ENCODE measurements around the gene SNX13.

SNX13 gene

DNA sequence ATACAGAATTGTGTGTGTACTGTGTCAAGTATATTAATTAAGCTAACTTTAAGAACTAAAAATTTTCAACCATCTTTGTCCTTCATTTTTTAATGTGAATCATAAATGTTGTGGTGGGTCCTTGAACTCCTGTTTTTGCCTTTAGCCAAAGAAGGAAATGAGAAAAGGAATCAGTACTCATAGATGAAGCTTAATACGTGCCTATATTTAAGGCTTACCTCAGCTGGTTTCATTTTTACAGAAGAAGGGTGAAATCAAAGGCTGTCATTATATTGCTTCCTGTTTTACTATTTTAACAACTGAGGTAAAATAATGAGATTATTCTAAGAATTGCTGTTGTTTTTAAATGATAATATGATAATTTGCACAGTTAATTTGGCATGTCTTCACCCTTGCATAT, 6.3 kb upstream of the SNX13 start:
- DNase-seq = no peak

DNA sequence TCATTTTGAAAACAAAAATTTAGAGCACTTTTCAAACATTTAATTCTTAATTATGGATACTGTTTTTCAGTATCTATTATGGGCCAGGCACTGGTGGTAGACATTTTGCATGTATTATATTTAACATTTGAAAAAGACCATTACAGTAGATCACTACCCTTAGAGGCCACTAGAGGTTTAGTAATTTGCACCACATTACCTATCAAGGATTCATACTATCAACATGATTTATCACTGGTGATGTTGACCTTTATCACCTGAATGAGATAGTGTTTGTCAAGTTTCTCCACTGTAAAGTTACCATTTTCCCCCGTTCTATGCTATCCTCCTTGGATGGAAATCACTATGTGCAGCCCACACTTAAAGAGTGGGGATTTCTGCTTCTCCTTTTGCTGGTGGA, 4.4 kb upstream of the SNX13 start:
- DNase-seq = no peak

DNA sequence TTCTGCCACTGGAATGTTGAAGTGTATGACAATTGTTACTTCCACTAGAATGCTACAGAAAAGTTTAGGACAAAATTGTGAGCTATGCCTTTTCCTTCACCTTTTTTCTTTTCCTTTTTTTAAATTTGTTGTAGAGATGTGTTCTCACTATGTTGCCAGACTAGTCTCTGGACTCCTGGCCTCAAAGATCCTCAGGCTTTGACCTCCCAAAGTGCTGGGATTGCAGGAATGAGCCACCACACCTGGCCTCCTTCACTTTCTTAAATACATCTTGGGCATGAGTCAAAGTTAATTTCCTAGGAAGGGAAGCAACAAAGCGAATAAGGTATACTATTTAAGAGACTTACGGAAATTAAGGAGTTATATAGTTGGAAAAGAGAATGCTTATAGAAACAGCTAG, 2.7 kb upstream of the SNX13 start:
- DNase-seq = no peak

DNA sequence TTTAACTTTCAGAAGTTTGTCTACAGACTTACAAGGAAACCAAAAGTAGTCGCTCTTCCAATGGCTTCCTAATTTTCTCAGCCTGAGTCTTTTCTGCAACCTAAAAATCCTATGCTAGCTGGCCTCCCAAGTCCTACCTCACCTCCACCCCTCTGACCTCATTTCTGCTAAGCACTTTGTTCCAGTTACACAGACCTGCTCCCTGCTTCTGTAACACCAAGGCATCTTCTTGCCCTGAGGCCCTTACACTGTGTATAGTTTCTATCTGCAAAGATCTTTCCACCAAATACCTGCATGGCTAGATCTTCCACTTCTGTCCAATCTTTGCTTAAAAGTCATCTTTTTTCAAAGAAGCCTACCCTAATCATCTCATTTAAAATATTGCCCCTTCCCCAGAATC, 1.9 kb upstream of the SNX13 start:
- no peak for DNase-seq

DNA sequence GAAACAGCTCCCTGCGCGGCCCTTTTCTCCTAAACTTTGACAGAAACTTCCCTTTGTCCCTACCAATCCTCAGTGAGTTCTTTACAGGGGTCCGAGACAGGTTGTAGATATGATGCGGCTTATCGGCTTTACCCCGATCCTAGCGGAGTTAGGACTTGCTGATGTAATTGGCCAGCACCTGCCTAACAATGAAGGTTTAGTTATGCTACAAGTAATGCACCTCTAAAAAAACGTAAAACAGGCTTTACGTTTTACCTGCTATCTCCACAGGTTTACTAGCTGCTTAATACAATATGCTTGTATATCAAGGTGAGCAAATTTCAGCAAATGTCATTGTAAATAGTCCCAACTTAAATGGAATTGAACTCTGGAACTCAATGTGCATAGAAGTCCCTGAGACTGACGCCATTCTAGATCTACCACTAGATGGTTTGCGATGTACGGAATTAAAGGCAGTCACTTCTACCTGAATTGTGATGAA, 697 bp upstream of the SNX13 start:
- DNase-seq = peak; percentile 33 to 52

DNA sequence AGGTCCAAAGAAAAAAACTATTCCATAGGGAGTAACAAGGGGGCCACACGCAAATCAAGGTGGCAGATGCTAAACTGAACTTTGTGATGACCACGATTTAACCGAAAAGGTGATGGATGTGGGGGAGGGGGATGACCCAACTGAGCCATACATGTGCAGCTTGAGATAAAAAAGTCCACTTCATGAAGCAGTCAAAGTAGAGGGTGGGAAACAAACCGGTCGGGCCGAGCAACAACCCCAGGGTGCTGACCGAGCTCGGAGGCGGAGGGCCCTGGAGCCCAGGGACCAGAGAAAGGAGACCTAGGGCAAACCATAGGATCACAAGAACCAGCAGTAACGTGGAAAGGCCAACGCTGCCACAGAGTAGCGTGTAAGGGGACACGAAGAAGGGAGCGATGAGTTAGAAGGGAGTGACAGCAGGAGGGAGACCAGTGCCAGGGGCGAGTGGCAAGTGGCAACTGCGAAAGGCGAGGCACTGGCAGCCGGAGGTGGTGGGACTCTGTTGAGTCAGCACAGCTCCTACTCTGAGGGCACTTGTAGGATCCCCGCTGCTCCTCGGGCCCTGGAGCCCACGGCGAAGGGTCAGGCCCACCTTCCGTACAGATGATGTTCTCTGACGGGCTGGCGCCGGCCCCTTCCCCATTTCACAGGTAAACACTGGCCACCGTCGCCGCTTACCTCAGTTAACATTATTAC, 540 bp downstream of the SNX13 start:
- peak; percentile 57 to 69 for DNase-seq

DNA sequence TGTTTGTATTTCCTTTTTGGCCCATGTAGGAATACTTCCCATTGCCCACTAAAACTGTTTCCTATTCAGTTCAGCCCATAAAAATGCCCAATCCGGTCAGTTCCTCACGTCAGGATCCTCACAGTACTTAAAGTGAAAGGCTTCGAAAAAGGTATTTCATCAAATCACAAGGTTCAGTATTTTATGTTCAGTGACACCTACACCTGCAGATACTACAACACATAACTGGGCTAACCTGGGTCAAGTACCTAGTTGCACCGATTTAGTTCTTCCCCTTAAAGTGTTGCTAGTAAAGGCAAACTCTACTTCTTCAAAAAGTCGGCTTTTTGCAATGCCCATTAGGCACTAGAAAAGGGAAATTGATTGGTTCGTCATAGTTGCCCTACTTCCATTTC, 1.1 kb downstream of the SNX13 start:
- DNase-seq = peak; percentile 50

DNA sequence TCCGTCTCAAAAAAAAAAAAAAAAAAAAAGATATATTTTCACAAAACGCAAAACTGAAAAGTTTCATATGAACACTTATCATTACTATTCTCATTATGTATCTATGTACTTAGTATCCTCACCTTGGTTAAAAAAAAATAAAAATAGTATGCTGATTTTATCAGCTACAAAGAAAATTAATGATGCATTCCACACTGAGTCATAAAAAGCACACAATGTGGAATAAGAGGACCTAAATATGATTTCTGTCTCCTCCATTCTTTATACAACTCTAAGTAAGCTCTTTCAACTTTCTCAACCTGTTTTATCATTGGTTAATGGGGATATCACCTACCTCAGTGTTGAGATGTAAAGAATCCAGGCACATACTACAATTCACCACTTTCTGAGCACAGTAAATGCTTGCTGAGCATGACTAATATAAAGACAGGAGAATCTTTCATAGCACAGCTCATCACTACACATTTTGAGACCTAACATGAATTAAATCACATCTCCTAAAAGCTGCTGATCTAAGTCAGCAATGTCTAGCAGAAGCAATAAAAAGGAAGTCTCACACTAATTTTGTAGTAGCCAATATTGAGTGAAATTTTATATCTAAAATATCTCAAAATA, 2.7 kb downstream of the SNX13 start:
- no peak for DNase-seq

DNA sequence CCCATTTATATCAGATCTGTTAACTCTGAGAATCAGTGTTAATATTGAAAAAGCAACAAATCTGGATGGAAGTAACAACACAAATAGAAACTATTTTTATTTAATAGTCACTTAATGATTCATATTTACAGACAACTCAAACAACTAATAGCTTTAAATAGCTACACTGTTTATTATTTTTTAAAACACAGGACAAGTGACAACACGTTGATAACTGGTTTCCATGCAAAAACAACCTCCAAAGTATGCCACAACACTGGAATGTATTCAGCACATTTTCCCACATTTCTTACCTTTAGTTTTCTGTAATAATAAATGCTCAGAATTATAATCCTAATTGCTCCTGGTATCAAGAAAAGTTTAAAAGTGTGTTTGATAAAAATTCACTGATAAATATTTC, 4.0 kb downstream of the SNX13 start:
- DNase-seq = no peak

DNA sequence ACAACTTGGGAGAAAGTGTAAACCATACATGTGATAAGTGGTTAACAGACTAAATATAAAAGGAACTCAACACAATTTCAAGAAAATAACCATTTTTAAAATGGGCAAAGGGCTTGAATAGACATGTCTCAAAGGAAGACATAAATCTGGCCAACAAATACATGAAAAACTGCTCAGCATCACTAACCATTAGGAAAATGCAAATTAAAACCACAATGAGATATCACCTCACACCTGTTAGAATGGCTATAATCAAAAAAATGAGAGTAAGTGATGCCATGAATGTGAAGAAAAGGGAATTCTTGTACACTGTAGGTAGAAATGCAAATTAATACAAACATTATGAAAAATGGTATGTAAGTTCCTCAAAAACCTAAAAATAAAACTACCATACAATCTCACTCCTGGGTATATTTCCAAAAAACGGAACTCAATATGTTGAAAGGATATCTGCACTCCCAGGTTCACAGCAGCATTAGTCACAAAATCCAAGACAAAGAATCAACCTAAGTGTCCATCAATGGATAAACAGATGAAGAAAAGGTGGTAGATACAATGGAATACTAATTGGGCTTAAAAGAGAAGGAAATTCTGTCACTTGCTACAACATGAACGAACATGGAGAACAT, 5.6 kb downstream of the SNX13 start:
- DNase-seq = no peak

DNA sequence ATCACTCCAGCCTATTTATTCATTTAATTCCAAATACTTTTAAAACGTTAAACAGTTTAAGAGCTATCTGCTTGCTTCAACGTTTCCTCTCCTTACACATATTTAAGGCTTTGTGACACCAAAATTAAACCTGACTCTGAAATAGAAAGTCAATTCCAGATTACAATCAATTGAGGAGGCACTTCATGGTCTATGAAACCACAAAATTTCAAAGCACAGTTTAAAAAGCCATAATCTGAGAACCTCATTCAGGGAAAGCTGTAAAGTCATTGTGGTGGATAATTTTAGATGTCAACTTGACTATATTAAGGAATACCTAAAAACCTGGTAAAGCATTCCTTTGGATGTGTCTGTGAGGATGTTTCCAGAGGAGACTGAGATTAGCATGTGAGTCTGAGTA, 6.2 kb downstream of the SNX13 start:
- no peak for DNase-seq

DNA sequence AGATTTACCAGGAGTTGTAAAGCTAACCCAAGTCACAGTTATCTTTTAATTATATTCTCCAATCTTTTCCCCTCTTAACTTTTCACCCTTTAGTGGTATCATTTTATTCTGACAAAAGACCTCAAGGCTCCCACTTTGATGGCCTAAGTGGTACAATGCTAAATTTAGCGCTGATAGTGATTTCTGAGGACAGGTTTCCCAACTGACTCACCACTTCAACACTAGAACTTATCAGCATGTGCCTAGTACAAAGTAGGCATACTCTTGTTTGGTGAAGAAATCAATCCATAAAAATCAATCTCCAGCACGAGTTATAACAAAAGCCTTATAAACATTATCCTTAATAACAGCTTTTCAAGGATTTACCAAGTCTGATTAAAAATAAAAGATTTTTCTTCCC, 7.5 kb downstream of the SNX13 start:
- DNase-seq = no peak

DNA sequence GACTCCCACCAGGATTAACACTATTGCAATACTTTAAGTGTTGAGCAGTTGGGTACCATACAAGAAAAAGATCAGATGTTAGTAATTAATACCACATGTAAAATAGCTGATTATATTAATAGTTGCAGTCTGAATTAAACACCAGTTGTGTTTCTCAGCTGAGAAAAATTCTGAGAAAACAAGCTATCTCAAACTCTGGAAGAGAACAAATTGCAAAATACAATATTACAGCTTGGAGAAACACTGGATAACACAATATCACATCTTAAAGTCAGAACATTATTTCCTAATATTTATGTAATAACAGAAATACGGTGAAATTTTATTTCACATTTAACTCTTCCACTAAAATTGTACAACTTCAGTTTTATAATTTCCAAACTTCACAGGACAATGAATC, 9.2 kb downstream of the SNX13 start:
- no peak for DNase-seq

DNA sequence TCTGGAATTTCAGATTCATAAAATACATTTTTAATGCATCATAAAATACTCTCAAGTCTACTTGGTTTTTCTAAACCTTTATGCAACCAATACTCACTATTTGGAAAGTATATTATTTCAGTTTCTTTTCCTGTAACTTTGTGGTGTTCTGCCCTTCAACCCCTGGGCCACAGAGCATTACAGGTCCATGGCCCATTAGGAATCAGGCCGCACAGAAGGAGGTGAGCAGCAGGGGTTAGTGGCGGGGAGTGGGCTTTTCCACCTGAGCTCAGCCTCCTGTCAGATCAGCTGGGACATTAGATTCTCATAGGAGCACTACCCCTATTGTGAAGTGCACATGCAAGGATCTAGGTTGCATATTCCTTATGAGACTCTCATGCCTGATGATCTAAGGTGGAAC, 9.7 kb downstream of the SNX13 start:
- DNase-seq = no peak

DNA sequence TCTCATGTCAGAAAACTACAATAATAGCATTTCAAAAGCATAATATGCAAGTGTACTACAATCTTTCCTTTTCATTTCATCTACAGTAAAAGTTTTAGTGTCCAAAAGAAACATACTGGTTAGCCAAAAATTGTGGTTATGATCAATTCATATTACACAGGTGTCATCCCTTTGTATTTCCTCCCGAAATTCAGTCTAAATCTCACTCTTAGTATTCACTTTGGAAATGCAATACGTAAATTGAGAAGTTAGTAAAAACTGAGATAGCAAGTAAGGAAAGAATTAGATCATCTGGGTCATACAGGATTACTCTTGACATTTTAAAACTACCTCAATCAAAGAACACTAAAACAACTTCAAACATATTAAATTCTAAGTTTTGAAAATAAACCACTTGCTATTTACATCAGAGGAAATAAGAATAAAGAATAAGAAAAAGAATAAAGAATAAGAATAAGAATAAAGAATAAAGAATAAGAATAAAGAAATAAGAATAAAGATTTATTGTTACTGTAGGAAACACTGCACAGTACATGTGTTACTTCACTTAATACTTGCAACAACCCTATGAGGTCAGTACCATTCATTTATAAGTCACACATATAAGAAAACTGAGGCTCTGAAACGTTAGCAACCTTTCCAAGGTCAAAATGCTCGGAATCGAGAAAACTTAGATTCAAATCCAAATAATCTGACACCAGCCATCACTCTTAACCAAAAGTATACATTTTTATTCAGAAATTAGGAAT, 10.5 kb downstream of the SNX13 start:
- DNase-seq = no peak

DNA sequence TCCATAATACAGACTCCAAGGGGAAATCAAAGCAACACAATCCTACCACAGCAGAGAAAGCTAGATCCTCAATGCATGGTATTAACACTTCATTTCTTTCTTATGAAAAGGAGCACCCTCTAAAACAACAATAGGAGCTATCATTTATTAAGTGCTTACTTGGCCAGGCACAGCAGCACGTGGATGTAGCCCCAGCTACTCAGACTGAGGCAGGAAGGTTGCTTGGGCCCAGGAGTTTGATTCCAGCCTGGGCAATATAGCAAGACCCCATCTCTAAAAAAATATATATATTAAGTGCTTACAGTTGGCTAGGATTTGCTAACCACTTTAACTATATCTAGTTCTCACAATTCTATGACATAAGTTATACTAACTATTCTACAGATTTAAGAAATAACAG, 12.2 kb downstream of the SNX13 start:
- DNase-seq = no peak

DNA sequence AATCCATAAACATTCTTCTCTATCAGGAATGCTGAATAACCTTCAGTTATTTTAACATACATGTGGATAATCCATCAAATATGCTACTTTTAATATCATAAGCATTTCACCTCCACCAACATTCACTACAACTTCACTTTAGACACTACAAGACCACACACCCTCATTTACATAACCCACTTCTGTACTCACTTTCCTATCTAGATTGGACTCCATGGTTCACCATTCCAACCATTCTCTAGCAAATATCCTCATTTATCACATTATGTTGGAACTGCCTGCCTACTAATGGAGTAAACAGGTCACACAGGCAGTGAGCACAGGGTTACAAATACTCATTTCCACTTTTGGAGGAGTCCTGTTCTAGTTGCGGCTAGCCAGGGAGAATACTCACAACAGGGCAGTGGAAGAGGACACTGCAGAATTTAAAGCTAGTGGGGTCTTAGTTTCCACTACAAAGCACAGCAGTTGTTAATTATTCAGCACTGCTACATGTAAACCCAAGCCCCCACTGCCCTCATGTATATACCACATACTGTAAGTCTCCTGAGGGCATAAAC, 18.4 kb downstream of the SNX13 start:
- DNase-seq = no peak

DNA sequence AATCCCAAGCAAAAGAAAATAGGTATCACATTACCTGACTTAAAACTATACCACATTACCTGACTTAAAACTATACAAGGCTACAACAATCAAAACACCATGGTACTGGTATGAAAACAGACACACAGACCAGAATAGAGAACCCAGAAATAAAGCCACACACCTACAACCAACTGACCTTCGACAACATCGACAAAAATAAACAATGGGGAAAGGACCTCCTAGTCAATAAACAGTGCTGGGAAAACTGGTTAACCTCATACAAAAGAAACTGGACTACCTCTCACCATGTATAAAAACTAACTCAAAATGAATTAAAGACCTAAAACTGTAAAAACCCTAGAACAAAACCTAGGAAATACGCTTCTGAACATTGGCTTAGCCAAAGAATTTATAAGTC, 22.5 kb downstream of the SNX13 start:
- DNase-seq = no peak

DNA sequence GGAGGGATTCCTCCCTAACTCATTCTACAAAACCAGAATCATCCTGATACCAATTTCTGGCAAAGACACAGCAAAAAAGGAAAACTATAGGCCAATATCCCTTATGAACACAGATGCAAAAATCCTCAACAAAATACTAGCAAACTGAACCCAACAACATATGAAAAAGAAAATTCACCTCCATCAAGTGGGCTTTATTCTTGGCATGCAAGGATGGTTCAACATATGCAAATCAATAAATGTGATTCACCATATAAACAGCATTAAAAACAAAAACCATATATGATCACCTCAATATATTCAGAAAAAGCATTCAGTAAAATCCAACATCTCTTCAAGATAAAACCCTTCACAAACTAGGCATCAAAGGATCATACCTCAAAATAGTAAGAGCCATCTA, 23.5 kb downstream of the SNX13 start:
- DNase-seq = no peak

DNA sequence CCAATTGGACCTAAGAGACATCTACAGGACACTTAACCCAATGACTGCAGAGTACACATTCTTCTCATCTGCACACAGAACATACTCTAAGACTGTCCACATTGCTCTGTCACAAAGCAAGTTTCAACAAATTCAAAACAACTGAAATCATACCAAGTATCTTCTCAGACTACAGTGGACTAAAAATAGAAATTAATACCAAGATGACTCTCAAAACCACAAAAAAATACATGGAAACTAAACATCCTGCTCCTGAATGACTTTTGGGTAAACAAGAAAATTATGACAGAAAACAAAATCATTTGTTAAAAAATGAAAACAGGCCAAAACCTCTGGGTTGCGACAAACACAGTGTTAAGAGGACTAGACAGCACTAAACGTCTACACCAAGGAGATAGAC, 24.5 kb downstream of the SNX13 start:
- no peak for DNase-seq

DNA sequence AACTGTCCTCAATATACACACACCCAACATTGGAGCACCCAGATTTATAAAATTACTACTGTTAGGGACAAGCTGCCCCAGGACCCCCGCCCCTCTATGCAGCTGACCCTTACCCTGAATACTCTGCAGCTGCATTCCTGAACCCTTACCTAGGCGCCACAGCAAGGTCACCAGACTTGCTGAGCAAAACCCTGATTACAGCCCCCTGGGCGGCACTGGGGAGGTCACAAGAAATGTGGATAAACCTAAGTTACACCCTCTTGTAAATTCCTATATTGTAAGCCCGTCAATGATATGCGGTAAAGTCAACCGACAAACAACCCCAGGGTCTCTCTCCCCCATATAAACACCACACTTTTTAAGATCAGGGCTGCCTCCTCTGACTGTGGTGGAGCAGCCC, 25.1 kb downstream of the SNX13 start:
- no peak for DNase-seq

DNA sequence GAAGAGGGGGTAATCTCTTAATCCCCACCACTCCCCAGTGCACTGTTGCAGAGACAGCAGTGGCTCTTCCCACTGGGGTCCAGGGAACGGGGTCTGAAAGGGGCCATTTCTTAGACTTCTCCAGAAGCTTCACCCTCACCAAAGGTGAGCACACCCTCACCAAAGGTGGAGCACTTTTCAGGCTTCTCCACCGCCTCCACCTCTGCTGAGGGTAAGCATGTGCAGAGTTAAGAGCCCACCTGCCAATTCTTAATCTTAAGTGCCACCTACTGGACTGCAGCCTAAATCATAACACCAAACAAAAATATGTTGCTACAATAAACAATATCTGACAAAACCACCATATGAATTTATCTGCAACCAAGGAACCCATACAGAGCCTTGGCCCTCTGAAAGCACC, 27.0 kb downstream of the SNX13 start:
- no peak for DNase-seq

DNA sequence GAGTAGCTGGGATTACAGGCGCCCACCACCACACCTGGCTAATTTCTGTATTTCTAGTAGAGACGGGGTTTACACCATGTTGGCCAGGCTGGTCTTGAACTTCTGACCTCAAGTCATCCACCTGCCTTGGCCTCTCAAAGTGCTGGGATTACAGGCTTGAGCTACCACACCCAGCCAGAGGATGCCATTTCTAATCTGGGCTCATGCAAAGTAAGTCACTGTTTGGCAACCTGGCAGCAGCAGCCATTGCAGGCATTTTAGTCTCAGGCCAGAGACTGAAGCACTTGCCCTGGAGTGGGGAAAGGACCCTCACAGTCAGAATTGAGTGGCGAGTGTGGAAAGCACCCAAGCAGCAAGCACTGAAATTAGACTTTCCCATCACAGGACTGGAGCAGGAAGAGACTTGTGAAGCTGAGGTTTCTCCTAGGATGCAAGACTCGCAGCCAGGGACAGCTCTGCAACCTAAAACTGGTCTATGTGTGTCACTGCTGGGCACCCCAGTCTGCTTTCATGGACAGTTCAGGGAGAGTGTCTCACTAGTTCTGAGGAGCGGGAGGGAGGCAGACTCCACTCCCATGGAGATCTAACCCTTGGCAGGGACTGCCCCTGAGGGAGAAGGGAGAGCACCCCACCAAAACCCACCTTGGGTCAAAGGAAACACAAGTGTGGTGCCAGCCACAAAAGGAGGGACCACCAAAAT, 27.6 kb downstream of the SNX13 start:
- DNase-seq = no peak

All from NCI-H526 (cell line).